Astrocyte of the cerebellum (primary cell): ENCODE data around the gene SOX9.

Experiments
- DNase-seq: peaks from one replicate; pipeline ENCODE4 v3.0.0-alpha.2; 2011; ENCODE audit warnings: low read depth
- H3K4me3 ChIP-seq: 2 replicates; pipeline ENCODE4 v1.5.1; 2011; ENCODE audit warnings: mild to moderate bottlenecking, low read depth, low read length, moderate library complexity
- CTCF ChIP-seq: IDR thresholded peaks from 2 replicates; pipeline ENCODE4 v1.5.1; 2012; ENCODE audit warnings: low read length, low read depth, moderate library complexity, mild to moderate bottlenecking; ENCODE audit errors: missing control alignments
- in situ Hi-C: cut with HindIII; loops from 2 replicates; pipeline ENCODE4 v1.10.0; 2017; ENCODE audit warnings: low sequenced_read_pairs

Gene SOX9

GRCh38 chr17:72143245-72143644 is 22.4 kb downstream of the SOX9 start:
- in situ Hi-C loops = loop anchor here (25.0 kb wide), 1 partner anchor 394 kb away; no protein-coding TSS in a partner anchor
- DNase-seq = no peak
- H3K4me3 ChIP-seq = no peak overlapping the region
- no peak for TF ChIP-seq CTCF

- TF ChIP-seq CTCF = no peak
Observed at GRCh38 chr17:72144101-72144500, 23.3 kb downstream of the SOX9 start.

GRCh38 chr17:72145562-72145961 is 24.7 kb downstream of the SOX9 start:
- in situ Hi-C loops = loop anchor here (25.0 kb wide), 1 partner anchor 392 kb away; no protein-coding TSS in a partner anchor
- no peak for DNase-seq
- no peak for TF ChIP-seq CTCF

More at GRCh38 chr17:72144101-72144500, 23.3 kb downstream of the SOX9 start:
- in situ Hi-C loops = loop anchor here (25.0 kb wide), 1 partner anchor 393 kb away; no protein-coding TSS in a partner anchor
- no peak for DNase-seq
- H3K4me3 ChIP-seq = no peak overlapping the region

GRCh38 chr17:72145962-72146361 is 25.1 kb downstream of the SOX9 start:
- H3K4me3 ChIP-seq = no peak overlapping the region
- no peak for DNase-seq
- TF ChIP-seq CTCF = no peak
- in situ Hi-C loops = loop anchor here (25.0 kb wide), 1 partner anchor 391 kb away; no protein-coding TSS in a partner anchor

More at GRCh38 chr17:72145562-72145961, 24.7 kb downstream of the SOX9 start:
- no peak overlapping the region for H3K4me3 ChIP-seq

GRCh38 chr17:72146371-72146770 is 25.6 kb downstream of the SOX9 start:
- no peak for DNase-seq
- H3K4me3 ChIP-seq = no peak overlapping the region
- in situ Hi-C loops = loop anchor here (25.0 kb wide), 1 partner anchor 391 kb away; no protein-coding TSS in a partner anchor
- no peak for TF ChIP-seq CTCF

- no peak for DNase-seq
- TF ChIP-seq CTCF = no peak
- no peak overlapping the region for H3K4me3 ChIP-seq
- in situ Hi-C loops = no loop called here
Observed at GRCh38 chr17:72150632-72151460, 30.0 kb downstream of the SOX9 start.
